Transverse colon (tissue), 3 donors: ENCODE data around the gene MYBPC2.

Source experiments
- CTCF ChIP-seq, 5 experiments: fragments of 200-600 bp in 3 of 5; fragments of 450-650 bp in 2 of 5; sonication (generic) in 3 of 5; IDR thresholded peaks; 1 replicate in 2 of 5; 2 replicates in 3 of 5; pipeline ENCODE4 v1.5.1; 2016 to 2017; ENCODE audit warnings: antibody characterized with exemption in 5 of 5, inconsistent platforms in 3 of 5, mild to moderate bottlenecking in 2 of 5, moderate library complexity in 1 of 5
- POLR2A ChIP-seq: fragments of 450-650 bp; IDR thresholded peaks from one replicate; pipeline ENCODE4 v1.6.1; 2016; ENCODE audit warnings: antibody characterized with exemption, mild to moderate bottlenecking, moderate library complexity

GRCh38 chr19:50450369-50451222 lies 17.9 kb downstream of the MYBPC2 start:
- TF ChIP-seq CTCF (IDR thresholded peaks at IDR 0.05) (no peak), POLR2A (no peak)
